NK-92 (cell line): ENCODE results near the gene PAGE5.

Experiments
- DNase-seq: peaks from one replicate; lab custom pipeline; 2025; ENCODE audit not compliant: unreplicated experiment; lab: John Stamatoyannopoulos, UW

PAGE5 gene

GRCh38 chrX:55220119-55220794, at the start of gene PAGE5:
Gene PAGE5, plus strand, starts transcription at chrX:55220346. Its CDS starts 1,037 bp downstream, at chrX:55221383.
- no peak for DNase-seq

- no peak for DNase-seq
These were observed 32.9 kb upstream of the PAGE5 start for GRCh38 chrX:55187281-55187680.

- no peak for DNase-seq
These were observed 23.5 kb upstream of the PAGE5 start for GRCh38 chrX:55196688-55197087.

- no peak for DNase-seq
These were observed 18.1 kb upstream of the PAGE5 start for GRCh38 chrX:55201930-55202579.

- DNase-seq: no peak
These were observed 13.8 kb upstream of the PAGE5 start for GRCh38 chrX:55206162-55206941.

GRCh38 chrX:55210931-55211677, 9.0 kb upstream of the PAGE5 start:
- DNase-seq: no peak

GRCh38 chrX:55213381-55213780, 6.8 kb upstream of the PAGE5 start:
- DNase-seq: no peak

- no peak for DNase-seq
These were observed 20.7 kb downstream of the PAGE5 start for GRCh38 chrX:55240788-55241340.

GRCh38 chrX:55253528-55253927, 33.4 kb downstream of the PAGE5 start:
- no peak for DNase-seq

GRCh38 chrX:55260806-55261205, 40.7 kb downstream of the PAGE5 start:
- no peak for DNase-seq

GRCh38 chrX:55264816-55265215, 44.7 kb downstream of the PAGE5 start, which contains the start of gene PAGE3:
Gene PAGE3, minus strand, starts transcription at chrX:55264916. Its CDS starts 1,013 bp downstream, at chrX:55263903.
- no peak for DNase-seq
